Measurements from ENCODE around the gene TMEM91. TPM values are rescaled to one million over a fixed set of nuclear protein-coding genes. Genes with fewer than 3 reads are reported as not detected.
"Not testable (repeated sequence)": the region's sequence is repeated elsewhere in the genome, so short reads cannot be mapped to it uniquely, and the experiment has no call there.

TMEM91 gene
- total and polyA plus RNA-seq, 9 of the 15 experiments (the other 6 are each of a cell fraction or from before 2014, with no cell fraction given), result 1.2 to 5.2 (median 2.7) TPM

DNA sequence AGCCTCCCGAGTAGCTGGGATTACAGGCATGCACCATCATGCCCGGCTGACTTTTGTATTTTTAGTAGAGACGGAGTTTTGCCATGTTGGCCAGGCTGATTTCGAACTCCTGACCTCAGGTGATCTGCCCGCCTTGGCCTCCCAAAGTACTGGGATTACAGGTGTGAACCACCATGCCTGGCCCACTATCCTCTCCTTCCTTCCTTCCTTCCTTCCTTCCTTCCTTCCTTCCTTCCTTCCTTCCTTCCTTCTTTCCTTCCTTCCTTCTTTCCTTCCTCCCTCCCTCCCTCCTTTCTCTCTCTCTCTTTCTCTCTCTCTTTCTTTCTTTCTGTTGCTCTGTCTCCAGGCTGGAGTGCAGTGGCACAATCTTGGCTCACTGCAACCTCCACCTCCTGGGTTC, 5.2 kb upstream of the TMEM91 start:
- FAIRE-seq, result not testable (repeated sequence)

GRCh38 chr19:41371541-41371940, 4.8 kb upstream of the TMEM91 start:
- no peak overlapping the region for H3K4me3 ChIP-seq
- intact Hi-C loops (cut with micrococcal nuclease), result no loop called here
- FAIRE-seq (no peak), DNase-seq (ENCODE audit: extremely low read depth in 1 of 4, low spot score in 3 of 4) (no peak), ATAC-seq (no peak)
- H3K4me1 ChIP-seq (replicated peaks in 1 of 2; ENCODE audit: control insufficient read depth in 2 of 2, insufficient read depth in 2 of 2, low read length in 2 of 2), result peaks cover 18 to 41% of the 10 kb centered on the region in 2 experiments
- H3K4me2 ChIP-seq (ENCODE audit: insufficient read depth, low read length), result no peak overlapping the region
- POLR2A ChIA-PET, result no interaction called here
- BruUV-seq (replicated peaks), result no TSS peak
- H3K9me1 ChIP-seq (ENCODE audit: control insufficient read depth, insufficient read depth, low read length), result no peaks in the 10 kb centered on the region
- no peak overlapping the region for H3K27ac ChIP-seq (ENCODE audit: extremely low read depth, low read depth, low read length)
- no peak overlapping the region for H2AFZ ChIP-seq (ENCODE audit: low read depth, low read length)
- CTCF ChIA-PET (ENCODE audit: low intra/inter-chr PET ratio), result no interaction called here
- in situ Hi-C loops (cut with MboI), result no loop called here
- H3K9me3 ChIP-seq (replicated peaks; ENCODE audit: control insufficient read depth, insufficient read depth, low read depth, low read length), result no peaks in the 10 kb centered on the region
- H3K9ac ChIP-seq (ENCODE audit: insufficient read depth in 1 of 2, low read depth in 2 of 2, low read length in 2 of 2), result no peak overlapping the region
- 88% methylated on average over 8 of the region's 8 CpGs for WGBS (ENCODE audit: insufficient coverage, low coverage, missing lambda C conversion rate)
- peaks cover 24% of the 10 kb centered on the region for H3K79me2 ChIP-seq (ENCODE audit: control insufficient read depth, insufficient read depth, low read length)
- H3K36me3 ChIP-seq (ENCODE audit: control insufficient read depth, insufficient read depth, low read length), result no peaks in the 10 kb centered on the region
- H4K20me1 ChIP-seq (replicated peaks; ENCODE audit: control insufficient read depth, insufficient read depth, low read length), result no peaks in the 10 kb centered on the region
- H3K27me3 ChIP-seq (ENCODE audit: control insufficient read depth in 2 of 2, insufficient read depth in 2 of 2, low read length in 2 of 2), result no peaks in the 10 kb centered on the region
- no peak for TF ChIP-seq ZHX1 (conservative IDR thresholded peaks at IDR 0.05; ENCODE audit: low read length)
- TF ChIP-seq KDM2B (CRISPR knock-in tag; IDR thresholded peaks at IDR 0.05), result no peak
- no peak for TF ChIP-seq TRIM24 (IDR thresholded peaks at IDR 0.05)
- no peak for TF ChIP-seq HMG20A (CRISPR knock-in tag; conservative IDR thresholded peaks at IDR 0.05)
- TF ChIP-seq, protein P1, sequence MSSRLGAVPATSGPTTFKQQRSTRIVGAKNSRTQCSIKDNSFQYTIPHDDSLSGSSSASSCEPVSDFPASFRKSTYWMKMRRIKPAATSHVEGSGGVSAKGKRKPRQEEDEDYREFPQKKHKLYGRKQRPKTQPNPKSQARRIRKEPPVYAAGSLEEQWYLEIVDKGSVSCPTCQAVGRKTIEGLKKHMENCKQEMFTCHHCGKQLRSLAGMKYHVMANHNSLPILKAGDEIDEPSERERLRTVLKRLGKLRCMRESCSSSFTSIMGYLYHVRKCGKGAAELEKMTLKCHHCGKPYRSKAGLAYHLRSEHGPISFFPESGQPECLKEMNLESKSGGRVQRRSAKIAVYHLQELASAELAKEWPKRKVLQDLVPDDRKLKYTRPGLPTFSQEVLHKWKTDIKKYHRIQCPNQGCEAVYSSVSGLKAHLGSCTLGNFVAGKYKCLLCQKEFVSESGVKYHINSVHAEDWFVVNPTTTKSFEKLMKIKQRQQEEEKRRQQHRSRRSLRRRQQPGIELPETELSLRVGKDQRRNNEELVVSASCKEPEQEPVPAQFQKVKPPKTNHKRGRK (tag; IDR thresholded peaks at IDR 0.05), result no peak
- no peak for TF ChIP-seq ZNF197 (CRISPR knock-in tag; IDR thresholded peaks at IDR 0.05; ENCODE audit: low read depth)
- TF ChIP-seq PURB (CRISPR knock-in tag; IDR thresholded peaks at IDR 0.05; ENCODE audit: low read depth), result no peak
- no peak for TF ChIP-seq ZNF717 (CRISPR knock-in tag; IDR thresholded peaks at IDR 0.05)
- no peak for TF ChIP-seq GATAD2A (IDR thresholded peaks at IDR 0.05)
- TF ChIP-seq, protein P2, sequence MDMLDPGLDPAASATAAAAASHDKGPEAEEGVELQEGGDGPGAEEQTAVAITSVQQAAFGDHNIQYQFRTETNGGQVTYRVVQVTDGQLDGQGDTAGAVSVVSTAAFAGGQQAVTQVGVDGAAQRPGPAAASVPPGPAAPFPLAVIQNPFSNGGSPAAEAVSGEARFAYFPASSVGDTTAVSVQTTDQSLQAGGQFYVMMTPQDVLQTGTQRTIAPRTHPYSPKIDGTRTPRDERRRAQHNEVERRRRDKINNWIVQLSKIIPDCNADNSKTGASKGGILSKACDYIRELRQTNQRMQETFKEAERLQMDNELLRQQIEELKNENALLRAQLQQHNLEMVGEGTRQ (CRISPR knock-in tag; IDR thresholded peaks at IDR 0.05), result no peak

More for the DNA sequence above, 5.2 kb upstream of the TMEM91 start:
- BruUV-seq (replicated peaks); H4K20me1 ChIP-seq (replicated peaks; ENCODE audit: control insufficient read depth, insufficient read depth, low read length); H3K9me3 ChIP-seq (replicated peaks; ENCODE audit: control insufficient read depth, insufficient read depth, low read depth, low read length); ATAC-seq; H3K4me3 ChIP-seq; in situ Hi-C loops (cut with MboI); intact Hi-C loops (cut with micrococcal nuclease); H3K9me1 ChIP-seq (ENCODE audit: control insufficient read depth, insufficient read depth, low read length); DNase-seq (ENCODE audit: extremely low read depth in 1 of 4, low spot score in 3 of 4); H3K27me3 ChIP-seq (ENCODE audit: control insufficient read depth in 2 of 2, insufficient read depth in 2 of 2, low read length in 2 of 2); H3K9ac ChIP-seq (ENCODE audit: insufficient read depth in 1 of 2, low read depth in 2 of 2, low read length in 2 of 2); POLR2A ChIA-PET; H3K4me2 ChIP-seq (ENCODE audit: insufficient read depth, low read length); CTCF ChIA-PET (ENCODE audit: low intra/inter-chr PET ratio); H3K36me3 ChIP-seq (ENCODE audit: control insufficient read depth, insufficient read depth, low read length); H3K27ac ChIP-seq (ENCODE audit: extremely low read depth, low read depth, low read length); H2AFZ ChIP-seq (ENCODE audit: low read depth, low read length): not testable (repeated sequence)
- 89% methylated on average over 5 of the region's 5 CpGs for WGBS (ENCODE audit: insufficient coverage, low coverage, missing lambda C conversion rate)
- Histone ChIP-seq H3K79me2 (ENCODE audit: control insufficient read depth, insufficient read depth, low read length) (peaks cover 29% of the 10 kb centered on the region), H3K4me1 (replicated peaks in 1 of 2; ENCODE audit: control insufficient read depth in 2 of 2, insufficient read depth in 2 of 2, low read length in 2 of 2) (peaks cover 22 to 42% of the 10 kb centered on the region in 2 experiments)

Data from K562 (cell line).